ENCODE results near the gene IL36RN. TPM values are rescaled to one million over a fixed set of nuclear protein-coding genes. Genes with fewer than 3 reads are reported as not detected.

The IL36RN gene
- total and polyA plus RNA-seq, 2 of the 13 experiments (the other 11 are each of a cell fraction or from before 2014, with no cell fraction given): not detected

DNA sequence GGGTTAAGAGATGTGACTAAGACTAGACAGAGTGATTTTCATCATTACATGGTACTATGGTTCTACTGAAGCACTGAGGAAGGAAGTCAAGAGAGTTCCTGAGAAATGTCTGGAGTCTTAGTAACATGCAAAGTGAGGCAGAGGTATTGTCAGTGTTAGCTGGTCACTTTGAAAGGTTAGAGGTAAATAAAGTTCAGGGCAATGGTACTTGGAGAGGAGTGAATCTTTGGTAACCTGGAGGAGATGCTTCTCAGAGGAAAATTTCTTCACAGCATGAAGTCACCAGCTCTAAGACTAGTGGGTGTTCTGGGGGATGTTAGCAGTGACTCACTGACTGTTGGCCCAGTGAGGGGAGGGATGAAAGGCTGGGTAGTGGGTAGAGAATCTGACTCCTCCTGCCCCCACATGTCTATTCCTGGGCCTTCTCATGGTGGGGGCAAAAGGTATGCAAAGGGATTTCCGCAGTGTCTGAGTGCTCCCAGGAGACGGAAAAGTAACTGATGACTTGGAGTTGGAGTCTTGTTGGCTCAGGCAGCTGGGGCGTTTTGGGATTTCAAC lies 45.1 kb downstream of the IL36RN start:
- Histone ChIP-seq H3K27ac (ENCODE audit: extremely low read length, insufficient read depth, low read length) (no peak overlapping the region), H3K9ac (ENCODE audit: insufficient read depth, low read depth, low read length) (no peak overlapping the region), H3K4me3 (replicated peaks in 1 of 3; ENCODE audit: insufficient read depth in 1 of 3, low read depth in 2 of 3, low read length in 3 of 3) (no peak overlapping the region), H4K20me1 (ENCODE audit: insufficient read depth, low read length) (no peaks in the 10 kb centered on the region), H3K27me3 (ENCODE audit: control insufficient read depth in 1 of 2, insufficient read depth in 2 of 2, low read length in 2 of 2) (peaks cover 0 to 19% of the 10 kb centered on the region in 2 experiments; a peak in 3 of 5 replicates), H3K9me3 (ENCODE audit: low read length) (no peaks in the 10 kb centered on the region), H3K4me1 (ENCODE audit: insufficient read depth, low read length) (no peaks in the 10 kb centered on the region), H3K36me3 (replicated peaks in 1 of 2; ENCODE audit: control insufficient read depth in 1 of 2, insufficient read depth in 2 of 2, low read length in 2 of 2) (no peaks in the 10 kb centered on the region), H3K4me2 (ENCODE audit: low read depth, low read length) (no peak overlapping the region), H3K79me2 (ENCODE audit: insufficient read depth, low read length) (no peaks in the 10 kb centered on the region), H2AFZ (ENCODE audit: low read length) (no peak overlapping the region)
- ChIA-PET POLR2A (interaction anchor here (1.7 kb wide), 1 partner anchor 10 kb away, joined by 5 read pairs; no protein-coding TSS in a partner anchor), CTCF (ENCODE audit: low intra/inter-chr PET ratio, low total read pairs) (no interaction called here)
- FAIRE-seq (no peak), DNase-seq (ENCODE audit: low spot score) (no peak), ATAC-seq (no peak)
- intact Hi-C loops (cut with micrococcal nuclease; ENCODE audit: unreplicated experiment): no loop called here
- 54% methylated on average over 3 of the region's 3 CpGs for WGBS (ENCODE audit: low lambda C conversion rate)
- no TSS peak for BruUV-seq (replicated peaks)
- in situ Hi-C loops (cut with HindIII; ENCODE audit: extremely low pct_ligation_motif_present, low pct_unique_long_range_greater_than_20kb): no loop called here
- TF ChIP-seq ZNF766 (CRISPR knock-in tag; IDR thresholded peaks at IDR 0.05; ENCODE audit: borderline replicate concordance) (no peak), MATR3 (CRISPR knock-in tag; IDR thresholded peaks at IDR 0.05) (no peak), GTF2F1 (IDR thresholded peaks at IDR 0.05; ENCODE audit: low read length) (no peak), SAP130 (CRISPR knock-in tag; IDR thresholded peaks at IDR 0.05; ENCODE audit: low read depth) (no peak), JUNB (CRISPR knock-in tag; IDR thresholded peaks at IDR 0.05; ENCODE audit: borderline replicate concordance) (no peak), TOE1 (CRISPR knock-in tag; IDR thresholded peaks at IDR 0.05) (no peak), CERS6 (CRISPR knock-in tag; IDR thresholded peaks at IDR 0.05) (no peak), ZFP1 (CRISPR knock-in tag; IDR thresholded peaks at IDR 0.05) (no peak), SSRP1 (CRISPR knock-in tag; IDR thresholded peaks at IDR 0.05) (no peak), ETV5 (CRISPR knock-in tag; IDR thresholded peaks at IDR 0.05; ENCODE audit: borderline replicate concordance) (no peak), GPN1 (CRISPR knock-in tag; IDR thresholded peaks at IDR 0.05; ENCODE audit: borderline replicate concordance) (no peak), MZF1 (CRISPR knock-in tag; IDR thresholded peaks at IDR 0.05; ENCODE audit: borderline replicate concordance) (no peak)
- TF ChIP-seq, protein P1, sequence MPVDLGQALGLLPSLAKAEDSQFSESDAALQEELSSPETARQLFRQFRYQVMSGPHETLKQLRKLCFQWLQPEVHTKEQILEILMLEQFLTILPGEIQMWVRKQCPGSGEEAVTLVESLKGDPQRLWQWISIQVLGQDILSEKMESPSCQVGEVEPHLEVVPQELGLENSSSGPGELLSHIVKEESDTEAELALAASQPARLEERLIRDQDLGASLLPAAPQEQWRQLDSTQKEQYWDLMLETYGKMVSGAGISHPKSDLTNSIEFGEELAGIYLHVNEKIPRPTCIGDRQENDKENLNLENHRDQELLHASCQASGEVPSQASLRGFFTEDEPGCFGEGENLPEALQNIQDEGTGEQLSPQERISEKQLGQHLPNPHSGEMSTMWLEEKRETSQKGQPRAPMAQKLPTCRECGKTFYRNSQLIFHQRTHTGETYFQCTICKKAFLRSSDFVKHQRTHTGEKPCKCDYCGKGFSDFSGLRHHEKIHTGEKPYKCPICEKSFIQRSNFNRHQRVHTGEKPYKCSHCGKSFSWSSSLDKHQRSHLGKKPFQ (CRISPR knock-in tag; IDR thresholded peaks at IDR 0.05; ENCODE audit: insufficient replicate concordance): no peak
- TF ChIP-seq, protein P2, sequence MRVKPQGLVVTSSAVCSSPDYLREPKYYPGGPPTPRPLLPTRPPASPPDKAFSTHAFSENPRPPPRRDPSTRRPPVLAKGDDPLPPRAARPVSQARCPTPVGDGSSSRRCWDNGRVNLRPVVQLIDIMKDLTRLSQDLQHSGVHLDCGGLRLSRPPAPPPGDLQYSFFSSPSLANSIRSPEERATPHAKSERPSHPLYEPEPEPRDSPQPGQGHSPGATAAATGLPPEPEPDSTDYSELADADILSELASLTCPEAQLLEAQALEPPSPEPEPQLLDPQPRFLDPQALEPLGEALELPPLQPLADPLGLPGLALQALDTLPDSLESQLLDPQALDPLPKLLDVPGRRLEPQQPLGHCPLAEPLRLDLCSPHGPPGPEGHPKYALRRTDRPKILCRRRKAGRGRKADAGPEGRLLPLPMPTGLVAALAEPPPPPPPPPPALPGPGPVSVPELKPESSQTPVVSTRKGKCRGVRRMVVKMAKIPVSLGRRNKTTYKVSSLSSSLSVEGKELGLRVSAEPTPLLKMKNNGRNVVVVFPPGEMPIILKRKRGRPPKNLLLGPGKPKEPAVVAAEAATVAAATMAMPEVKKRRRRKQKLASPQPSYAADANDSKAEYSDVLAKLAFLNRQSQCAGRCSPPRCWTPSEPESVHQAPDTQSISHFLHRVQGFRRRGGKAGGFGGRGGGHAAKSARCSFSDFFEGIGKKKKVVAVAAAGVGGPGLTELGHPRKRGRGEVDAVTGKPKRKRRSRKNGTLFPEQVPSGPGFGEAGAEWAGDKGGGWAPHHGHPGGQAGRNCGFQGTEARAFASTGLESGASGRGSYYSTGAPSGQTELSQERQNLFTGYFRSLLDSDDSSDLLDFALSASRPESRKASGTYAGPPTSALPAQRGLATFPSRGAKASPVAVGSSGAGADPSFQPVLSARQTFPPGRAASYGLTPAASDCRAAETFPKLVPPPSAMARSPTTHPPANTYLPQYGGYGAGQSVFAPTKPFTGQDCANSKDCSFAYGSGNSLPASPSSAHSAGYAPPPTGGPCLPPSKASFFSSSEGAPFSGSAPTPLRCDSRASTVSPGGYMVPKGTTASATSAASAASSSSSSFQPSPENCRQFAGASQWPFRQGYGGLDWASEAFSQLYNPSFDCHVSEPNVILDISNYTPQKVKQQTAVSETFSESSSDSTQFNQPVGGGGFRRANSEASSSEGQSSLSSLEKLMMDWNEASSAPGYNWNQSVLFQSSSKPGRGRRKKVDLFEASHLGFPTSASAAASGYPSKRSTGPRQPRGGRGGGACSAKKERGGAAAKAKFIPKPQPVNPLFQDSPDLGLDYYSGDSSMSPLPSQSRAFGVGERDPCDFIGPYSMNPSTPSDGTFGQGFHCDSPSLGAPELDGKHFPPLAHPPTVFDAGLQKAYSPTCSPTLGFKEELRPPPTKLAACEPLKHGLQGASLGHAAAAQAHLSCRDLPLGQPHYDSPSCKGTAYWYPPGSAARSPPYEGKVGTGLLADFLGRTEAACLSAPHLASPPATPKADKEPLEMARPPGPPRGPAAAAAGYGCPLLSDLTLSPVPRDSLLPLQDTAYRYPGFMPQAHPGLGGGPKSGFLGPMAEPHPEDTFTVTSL (CRISPR knock-in tag; IDR thresholded peaks at IDR 0.05; ENCODE audit: borderline replicate concordance): no peak
- TF ChIP-seq, protein P3, sequence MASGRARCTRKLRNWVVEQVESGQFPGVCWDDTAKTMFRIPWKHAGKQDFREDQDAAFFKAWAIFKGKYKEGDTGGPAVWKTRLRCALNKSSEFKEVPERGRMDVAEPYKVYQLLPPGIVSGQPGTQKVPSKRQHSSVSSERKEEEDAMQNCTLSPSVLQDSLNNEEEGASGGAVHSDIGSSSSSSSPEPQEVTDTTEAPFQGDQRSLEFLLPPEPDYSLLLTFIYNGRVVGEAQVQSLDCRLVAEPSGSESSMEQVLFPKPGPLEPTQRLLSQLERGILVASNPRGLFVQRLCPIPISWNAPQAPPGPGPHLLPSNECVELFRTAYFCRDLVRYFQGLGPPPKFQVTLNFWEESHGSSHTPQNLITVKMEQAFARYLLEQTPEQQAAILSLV (CRISPR knock-in tag; IDR thresholded peaks at IDR 0.05; ENCODE audit: borderline replicate concordance): no peak

Data from HepG2 (cell line).